SK-N-SH (cell line): ENCODE data around the gene PPP1R12B. TPM values are rescaled to one million over a fixed set of nuclear protein-coding genes. Genes with fewer than 3 reads are reported as not detected.

ENCODE experiments used
- CTCF ChIA-PET: fragments of 300-600, 350-600 bp; formaldehyde crosslinking; extraction: SDS; loops from one replicate; lab custom pipeline; 2021; lab: Yijun Ruan, JAX
- POLR2A ChIA-PET: fragments of 350-600 bp; sonication (Branson Sonifier 250); formaldehyde crosslinking; extraction: SDS; loops from one replicate; lab custom pipeline; 2020; ENCODE audit warnings: antibody characterized with exemption, inconsistent platforms; lab: Yijun Ruan, JAX
- DNase-seq: peaks from one replicate; pipeline ENCODE4 v3.0.0; 2012
- H2AFZ ChIP-seq: fragments of 200-600 bp; sonication (generic); 2 replicates; pipeline ENCODE4 v1.8.1; 2016; ENCODE audit warnings: antibody characterized with exemption, mild to moderate bottlenecking, low read depth
- H3F3A ChIP-seq: fragments of 200-600 bp; sonication (generic); replicated peaks from 2 replicates; pipeline ENCODE3; 2016; ENCODE audit warnings: antibody characterized with exemption, mild to moderate bottlenecking; ENCODE audit not compliant: insufficient read depth
- H3K27ac ChIP-seq, 2 experiments: fragments of 200-500 bp in 1 of 2; fragments of 200-600 bp in 1 of 2; sonication (Bioruptor generic) in 1 of 2; sonication (generic), shearing (Covaris generic) in 1 of 2; 2 replicates each; pipeline versions ENCODE4 v1.5.1 to v1.6.1; 2014 to 2016; ENCODE audit warnings: low read depth in 2 of 2, inconsistent platforms in 1 of 2, low read length in 1 of 2, mild to moderate bottlenecking in 1 of 2, mixed read lengths in 1 of 2
- H3K27me3 ChIP-seq: fragments of 200-600 bp; sonication (generic), shearing (Covaris generic); 2 replicates; pipeline ENCODE4 v1.6.1; 2016; ENCODE audit warnings: mixed run types; ENCODE audit not compliant: insufficient read depth
- H3K36me3 ChIP-seq, 2 experiments: fragments of 200-500 bp in 1 of 2; fragments of 200-600 bp in 1 of 2; sonication (Bioruptor generic) in 1 of 2; sonication (generic) in 1 of 2; replicated peaks in 1 of 2; 2 replicates each; pipeline versions ENCODE3 to v1.5.1; 2014 to 2016; ENCODE audit warnings: low read length in 1 of 2, mild to moderate bottlenecking in 1 of 2; ENCODE audit not compliant: insufficient read depth in 2 of 2, control insufficient read depth in 1 of 2
- H3K4me1 ChIP-seq, 2 experiments: fragments of 200-500 bp in 1 of 2; fragments of 200-600 bp in 1 of 2; sonication (Bioruptor generic) in 1 of 2; sonication (generic), shearing (Covaris generic) in 1 of 2; 2 replicates each; pipeline versions ENCODE4 v1.5.1 to v1.6.1; 2014 to 2016; ENCODE audit warnings: low read depth in 1 of 2, low read length in 1 of 2, mixed run types in 1 of 2; ENCODE audit not compliant: insufficient read depth in 2 of 2, control insufficient read depth in 1 of 2
- H3K4me2 ChIP-seq: fragments of 200-600 bp; sonication (generic), shearing (Covaris generic); 2 replicates; pipeline ENCODE4 v1.6.1; 2017; ENCODE audit warnings: mixed run types
- H3K4me3 ChIP-seq, 2 experiments: fragments of 200-500 bp in 1 of 2; fragments of 200-600 bp in 1 of 2; sonication (Bioruptor generic) in 1 of 2; sonication (generic), shearing (Covaris generic) in 1 of 2; 2 replicates each; pipeline versions ENCODE4 v1.5.1 to v1.8.1; 2014 to 2016; ENCODE audit warnings: low read depth in 2 of 2, inconsistent platforms in 1 of 2, low read length in 1 of 2, mild to moderate bottlenecking in 1 of 2, mixed read lengths in 1 of 2, moderate library complexity in 1 of 2
- H3K79me2 ChIP-seq: fragments of 200-600 bp; sonication (generic); 2 replicates; pipeline ENCODE4 v1.8.1; 2017; ENCODE audit warnings: mild to moderate bottlenecking; ENCODE audit not compliant: insufficient read depth
- H3K9ac ChIP-seq: fragments of 200-600 bp; sonication (generic); 2 replicates; pipeline ENCODE4 v1.6.1; 2017; ENCODE audit warnings: mixed run types
- H3K9me2 ChIP-seq: fragments of 200-600 bp; sonication (generic); 2 replicates; pipeline ENCODE4 v1.6.1; 2017; ENCODE audit warnings: mixed run types
- H3K9me3 ChIP-seq: fragments of 200-600 bp; sonication (generic); 2 replicates; pipeline ENCODE4 v1.6.1; 2017; ENCODE audit warnings: mixed run types, mild to moderate bottlenecking, moderate library complexity
- H4K20me1 ChIP-seq: fragments of 200-600 bp; sonication (generic); 2 replicates; pipeline ENCODE4 v1.6.1; 2017; ENCODE audit warnings: mild to moderate bottlenecking, mixed run types; ENCODE audit not compliant: insufficient read depth
- CHD2 ChIP-seq: fragments of 150-350 bp; IDR thresholded peaks from 2 replicates; pipeline ENCODE4 v1.6.1; 2018; ENCODE audit warnings: low read length; ENCODE audit not compliant: partially characterized antibody
- FOSL2 ChIP-seq: IDR thresholded peaks from 2 replicates; pipeline ENCODE4 v1.4.0; 2012; ENCODE audit warnings: low read depth, mild to moderate bottlenecking, moderate library complexity, borderline replicate concordance
- FOXJ3 ChIP-seq: sonication (generic); formaldehyde crosslinking; IDR thresholded peaks from 2 replicates; pipeline ENCODE4 v1.5.1; 2020; ENCODE audit warnings: mild to moderate bottlenecking, missing genetic modification reagents
- FOXM1 ChIP-seq: IDR thresholded peaks from 2 replicates; pipeline ENCODE4 v1.4.0; 2012; ENCODE audit warnings: low read depth, mild to moderate bottlenecking
- GABPA ChIP-seq: IDR thresholded peaks from 2 replicates; pipeline ENCODE4 v1.4.0; 2012; ENCODE audit warnings: low read depth, mild to moderate bottlenecking
- GATA2 ChIP-seq: sonication (generic); formaldehyde crosslinking; IDR thresholded peaks from 2 replicates; pipeline ENCODE4 v1.5.0; 2020; ENCODE audit warnings: mild to moderate bottlenecking, missing genetic modification reagents
- IRF3 ChIP-seq: fragments of 150-350 bp; IDR thresholded peaks from 2 replicates; pipeline ENCODE4 v1.6.1; 2016; ENCODE audit warnings: mild to moderate bottlenecking, low read depth, low read length
- JUND ChIP-seq: IDR thresholded peaks from 2 replicates; pipeline ENCODE4 v1.4.0; 2012
- MAX ChIP-seq: IDR thresholded peaks from 2 replicates; pipeline ENCODE4 v1.4.0; 2012; ENCODE audit warnings: low read depth
- MEF2A ChIP-seq: IDR thresholded peaks from 2 replicates; pipeline ENCODE4 v1.4.0; 2012; ENCODE audit warnings: low read depth, borderline replicate concordance
- MXI1 ChIP-seq: IDR thresholded peaks from 2 replicates; pipeline ENCODE4 v1.6.1; 2012; ENCODE audit warnings: mild to moderate bottlenecking, low read depth, low read length, improper control_type of control experiment
- NRF1 ChIP-seq: IDR thresholded peaks from 2 replicates; pipeline ENCODE4 v1.6.1; 2012; ENCODE audit warnings: low read depth, mild to moderate bottlenecking, low read length
- TAF1 ChIP-seq: IDR thresholded peaks from 2 replicates; pipeline ENCODE4 v1.6.1; 2012; ENCODE audit warnings: low read depth, mild to moderate bottlenecking, low read length, moderate library complexity, borderline replicate concordance
- TCF12 ChIP-seq: IDR thresholded peaks from 2 replicates; pipeline ENCODE4 v1.4.0; 2012
- TEAD4 ChIP-seq: IDR thresholded peaks from 2 replicates; pipeline ENCODE4 v1.4.0; 2012; ENCODE audit warnings: mild to moderate bottlenecking, borderline replicate concordance; ENCODE audit not compliant: insufficient read depth
- USF2 ChIP-seq: fragments of 150-350 bp; IDR thresholded peaks from 2 replicates; pipeline ENCODE4 v1.6.1; 2017; ENCODE audit warnings: antibody characterized with exemption, low read length, low read depth, borderline replicate concordance
- ZBTB33 ChIP-seq: IDR thresholded peaks from 2 replicates; pipeline ENCODE4 v1.4.0; 2012; ENCODE audit warnings: low read depth, borderline replicate concordance
- WGBS: methylation state at CpG from one replicate; pipeline ENCODE4 v1.1.6; 2017; ENCODE audit warnings: low lambda C conversion rate; 5-methylcytosine and 5-hydroxymethylcytosine counted together
- polyA plus RNA-seq, 3 experiments: library from polyadenylated mRNA; depleted of rRNA; stranded (reverse); fragments of >200 nt; gene quantifications; 2 replicates each; pipeline ENCODE4 v1.2.3, GENCODE V29; 2012
- TF ChIP-seq, protein P1 (sequence below): IDR thresholded peaks from 2 replicates; pipeline ENCODE4; 2012

Gene PPP1R12B
- polyA plus RNA-seq, 1 of the 3 experiments (the other 2 are of a cell fraction), result 2.8 TPM

DNA sequence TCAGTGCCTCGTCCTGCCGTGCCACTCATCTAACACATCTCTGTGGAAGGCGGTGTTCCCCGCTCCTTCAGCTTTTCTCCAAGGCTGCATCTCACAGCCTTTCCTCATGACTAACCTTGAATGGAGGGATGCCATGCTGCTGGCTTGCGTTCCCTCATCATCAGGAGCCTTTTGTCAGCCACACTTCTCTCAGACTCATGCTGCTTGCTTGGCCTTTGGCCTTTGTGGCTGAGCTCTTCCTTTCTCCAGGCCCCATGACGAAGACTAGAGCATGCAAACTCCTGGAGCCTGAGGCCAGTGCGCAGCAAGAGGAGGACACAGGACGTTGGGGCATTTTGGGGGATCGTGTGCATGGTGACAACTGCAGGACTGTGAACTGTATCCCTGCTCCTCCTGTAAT, 291.0 kb downstream of the PPP1R12B start:
- Histone ChIP-seq H3K4me2 (no peak overlapping the region), H4K20me1 (no peaks in the 10 kb centered on the region), H3K36me3 (no peaks in the 10 kb centered on the region), H3K9me3 (no peaks in the 10 kb centered on the region), H3K27ac (no peak overlapping the region), H3K4me1 (peaks cover 0 to 12% of the 10 kb centered on the region in 2 experiments; a peak in 2 of 4 replicates), H3F3A (no peaks in the 10 kb centered on the region), H3K9ac (no peak overlapping the region), H3K9me2 (no peaks in the 10 kb centered on the region), H3K79me2 (no peaks in the 10 kb centered on the region), H3K4me3 (no peak overlapping the region), H3K27me3 (peaks cover 55% of the 10 kb centered on the region), H2AFZ (no peak overlapping the region)
- ChIA-PET POLR2A (no interaction called here), CTCF (interaction anchor here (0.8 kb wide), 1 partner anchor 13 kb away, joined by 3 read pairs; no protein-coding TSS in a partner anchor)
- TF ChIP-seq FOXJ3 (CRISPR knock-in tag), result no peak
- TF ChIP-seq, protein P1, sequence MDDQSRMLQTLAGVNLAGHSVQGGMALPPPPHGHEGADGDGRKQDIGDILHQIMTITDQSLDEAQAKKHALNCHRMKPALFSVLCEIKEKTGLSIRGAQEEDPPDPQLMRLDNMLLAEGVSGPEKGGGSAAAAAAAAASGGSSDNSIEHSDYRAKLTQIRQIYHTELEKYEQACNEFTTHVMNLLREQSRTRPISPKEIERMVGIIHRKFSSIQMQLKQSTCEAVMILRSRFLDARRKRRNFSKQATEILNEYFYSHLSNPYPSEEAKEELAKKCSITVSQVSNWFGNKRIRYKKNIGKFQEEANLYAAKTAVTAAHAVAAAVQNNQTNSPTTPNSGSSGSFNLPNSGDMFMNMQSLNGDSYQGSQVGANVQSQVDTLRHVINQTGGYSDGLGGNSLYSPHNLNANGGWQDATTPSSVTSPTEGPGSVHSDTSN, result no peak
- no peak for TF ChIP-seq MEF2A
- TF ChIP-seq FOSL2, result no peak
- no peak for TF ChIP-seq CHD2
- no peak for TF ChIP-seq ZBTB33
- TF ChIP-seq TCF12, result no peak
- no peak for TF ChIP-seq FOXM1
- no peak for TF ChIP-seq NRF1
- TF ChIP-seq MXI1, result no peak
- no peak for TF ChIP-seq MAX
- no peak for TF ChIP-seq IRF3
- no peak for TF ChIP-seq USF2
- no peak for TF ChIP-seq TEAD4
- no peak for TF ChIP-seq JUND
- no peak for TF ChIP-seq GABPA
- no peak for TF ChIP-seq TAF1
- TF ChIP-seq GATA2 (CRISPR knock-in tag), result no peak
- WGBS, result 64% methylated on average over 9 of the region's 9 CpGs
- DNase-seq, result no peak
